PC-3 (cell line): ENCODE results near the gene PSG2.
"Not testable (repeated sequence)": the region's sequence is repeated elsewhere in the genome, so short reads cannot be mapped to it uniquely, and the experiment has no call there.

ENCODE experiments used
- EZH2 ChIP-seq: fragments of 300-600 bp; sonication (generic); IDR thresholded peaks from one replicate; pipeline ENCODE4 v1.6.1; 2017; ENCODE audit warnings: antibody characterized with exemption, mild to moderate bottlenecking, low read length; ENCODE audit not compliant: unreplicated experiment
- EZH2phosphoT487 ChIP-seq: fragments of 300-600 bp; sonication (generic); IDR thresholded peaks from 2 replicates; pipeline ENCODE4 v1.6.1; 2018; ENCODE audit warnings: mild to moderate bottlenecking, antibody characterized with exemption, low read length, borderline replicate concordance
- TF ChIP-seq, protein P1 (sequence below): fragments of 300-600 bp; sonication (generic); conservative IDR thresholded peaks from 2 replicates; pipeline ENCODE4 v1.5.1; 2017; ENCODE audit warnings: antibody characterized with exemption, low read depth, mild to moderate bottlenecking, low read length

DNA sequence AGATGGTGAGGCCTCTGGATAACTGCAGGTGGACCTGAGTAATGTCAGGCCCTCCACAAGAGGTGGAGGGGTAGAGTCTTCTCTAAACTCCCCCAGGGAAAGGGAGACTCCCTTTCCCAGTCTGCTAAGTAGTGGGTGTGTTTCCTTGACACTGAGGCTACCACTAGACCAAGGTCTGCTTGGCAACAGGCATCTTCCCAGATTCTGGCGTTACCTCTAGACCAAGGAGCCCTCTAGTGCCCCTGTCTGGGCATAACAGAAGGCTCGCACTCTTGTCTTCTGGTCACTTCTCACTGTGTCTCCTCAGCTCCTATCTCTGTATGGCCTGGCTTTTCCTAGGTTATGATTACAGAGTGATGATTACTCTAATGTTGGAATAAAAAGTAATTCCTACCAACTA, 50.9 kb downstream of the PSG2 start:
- not testable (repeated sequence) for TF ChIP-seq EZH2phosphoT487, EZH2
- TF ChIP-seq, protein P1, sequence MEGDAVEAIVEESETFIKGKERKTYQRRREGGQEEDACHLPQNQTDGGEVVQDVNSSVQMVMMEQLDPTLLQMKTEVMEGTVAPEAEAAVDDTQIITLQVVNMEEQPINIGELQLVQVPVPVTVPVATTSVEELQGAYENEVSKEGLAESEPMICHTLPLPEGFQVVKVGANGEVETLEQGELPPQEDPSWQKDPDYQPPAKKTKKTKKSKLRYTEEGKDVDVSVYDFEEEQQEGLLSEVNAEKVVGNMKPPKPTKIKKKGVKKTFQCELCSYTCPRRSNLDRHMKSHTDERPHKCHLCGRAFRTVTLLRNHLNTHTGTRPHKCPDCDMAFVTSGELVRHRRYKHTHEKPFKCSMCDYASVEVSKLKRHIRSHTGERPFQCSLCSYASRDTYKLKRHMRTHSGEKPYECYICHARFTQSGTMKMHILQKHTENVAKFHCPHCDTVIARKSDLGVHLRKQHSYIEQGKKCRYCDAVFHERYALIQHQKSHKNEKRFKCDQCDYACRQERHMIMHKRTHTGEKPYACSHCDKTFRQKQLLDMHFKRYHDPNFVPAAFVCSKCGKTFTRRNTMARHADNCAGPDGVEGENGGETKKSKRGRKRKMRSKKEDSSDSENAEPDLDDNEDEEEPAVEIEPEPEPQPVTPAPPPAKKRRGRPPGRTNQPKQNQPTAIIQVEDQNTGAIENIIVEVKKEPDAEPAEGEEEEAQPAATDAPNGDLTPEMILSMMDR = peak; percentile 43; the same call in 1 of the 2 replicates
